Osteoblast (primary cell): ENCODE data around the gene HSD17B8. TPM values are rescaled to one million over a fixed set of nuclear protein-coding genes. Genes with fewer than 3 reads are reported as not detected.

Experiments used
- DNase-seq: peaks from one replicate; pipeline ENCODE4 v3.0.0; 2011; ENCODE audit warnings: low spot score, mixed read lengths; ENCODE audit not compliant: insufficient read length; ENCODE audit errors: missing footprints
- H2AFZ ChIP-seq: 2 replicates; pipeline ENCODE4 v1.6.0; 2011; ENCODE audit warnings: mild to moderate bottlenecking, low read length
- H3K27ac ChIP-seq: 2 replicates; pipeline ENCODE4 v1.5.1; 2011; ENCODE audit warnings: mild to moderate bottlenecking, low read depth, low read length, moderate library complexity
- H3K27me3 ChIP-seq: 2 replicates; pipeline ENCODE4 v1.6.0; 2012; ENCODE audit warnings: mild to moderate bottlenecking, control low read depth, inconsistent platforms, low read length, moderate library complexity; ENCODE audit not compliant: insufficient read depth
- H3K36me3 ChIP-seq: 2 replicates; pipeline ENCODE4 v1.5.1; 2011; ENCODE audit warnings: mild to moderate bottlenecking, low read length, control low read depth, moderate library complexity; ENCODE audit not compliant: insufficient read depth
- H3K4me1 ChIP-seq: 2 replicates; pipeline ENCODE4 v1.5.1; 2011; ENCODE audit warnings: mild to moderate bottlenecking, low read length, control low read depth, moderate library complexity; ENCODE audit not compliant: insufficient read depth
- H3K4me2 ChIP-seq: 2 replicates; pipeline ENCODE4 v1.6.0; 2011; ENCODE audit warnings: mild to moderate bottlenecking, low read length; ENCODE audit not compliant: insufficient read depth
- H3K4me3 ChIP-seq: fragments of 200-600 bp; sonication (generic); 3 replicates; pipeline ENCODE4 v1.5.1; 2012; ENCODE audit warnings: mild to moderate bottlenecking, low read length, inconsistent platforms; ENCODE audit not compliant: insufficient read depth
- H3K79me2 ChIP-seq: 2 replicates; pipeline ENCODE4 v1.6.0; 2012; ENCODE audit warnings: mild to moderate bottlenecking, low read length, control low read depth, inconsistent platforms; ENCODE audit not compliant: insufficient read depth
- H3K9me3 ChIP-seq: 2 replicates; pipeline ENCODE4 v1.5.1; 2011; ENCODE audit warnings: low read depth, low read length, control low read depth
- H4K20me1 ChIP-seq: 2 replicates; pipeline ENCODE4 v1.6.0; 2012; ENCODE audit warnings: mild to moderate bottlenecking, low read length, control low read depth; ENCODE audit not compliant: insufficient read depth
- total RNA-seq: library from RNA; depleted of rRNA; stranded (reverse); fragments of >200 nt; gene quantifications from 2 replicates; pipeline ENCODE4 v1.2.3, GENCODE V29; 2012
- TF ChIP-seq, protein P1 (sequence below): IDR thresholded peaks from 2 replicates; pipeline ENCODE4 v1.5.1; 2011; ENCODE audit warnings: mild to moderate bottlenecking, low read depth, low read length, moderate library complexity; ENCODE audit errors: extremely low read depth

HSD17B8 gene
- total RNA-seq, 1 donor, result 3.3 TPM

DNA sequence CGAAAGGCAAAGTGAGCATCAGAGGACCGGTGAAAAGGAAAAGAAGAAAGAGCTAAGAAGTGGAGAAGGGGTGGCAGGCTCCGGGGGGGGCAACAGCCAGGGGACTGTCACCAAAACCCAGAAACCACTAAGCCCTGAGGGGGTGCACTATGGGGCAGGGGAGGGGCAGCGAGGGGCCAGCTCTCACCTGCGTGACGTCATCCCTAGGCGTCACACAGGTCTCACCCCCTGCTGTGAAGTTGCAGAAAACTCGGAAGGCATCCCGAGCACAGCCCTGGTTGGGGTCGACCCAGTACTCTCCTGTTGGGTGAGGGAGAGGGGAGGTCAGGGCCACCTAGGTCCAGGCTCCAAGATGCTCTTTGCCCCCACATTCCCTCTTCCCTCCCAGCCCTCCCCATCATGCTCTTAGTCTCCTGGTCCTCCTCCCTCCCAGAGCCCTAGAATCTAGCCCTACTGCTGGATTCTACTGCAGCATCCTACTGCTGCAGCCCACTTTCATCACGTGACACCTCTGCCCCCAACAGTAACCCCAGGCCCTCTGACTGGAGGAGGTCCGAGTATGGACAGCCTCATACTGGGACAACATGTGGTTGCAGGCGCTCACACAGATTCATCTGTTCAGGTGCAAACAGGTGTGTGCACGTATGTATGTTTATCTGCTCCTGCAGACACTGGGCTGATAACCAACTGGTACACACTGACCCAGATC is 39.6 kb upstream of the HSD17B8 start:
- no peak overlapping the region for H2AFZ ChIP-seq
- peak; percentile 74 for DNase-seq
- no peaks in the 10 kb centered on the region for H3K9me3 ChIP-seq
- no peak overlapping the region for H3K4me3 ChIP-seq
- TF ChIP-seq, protein P1, sequence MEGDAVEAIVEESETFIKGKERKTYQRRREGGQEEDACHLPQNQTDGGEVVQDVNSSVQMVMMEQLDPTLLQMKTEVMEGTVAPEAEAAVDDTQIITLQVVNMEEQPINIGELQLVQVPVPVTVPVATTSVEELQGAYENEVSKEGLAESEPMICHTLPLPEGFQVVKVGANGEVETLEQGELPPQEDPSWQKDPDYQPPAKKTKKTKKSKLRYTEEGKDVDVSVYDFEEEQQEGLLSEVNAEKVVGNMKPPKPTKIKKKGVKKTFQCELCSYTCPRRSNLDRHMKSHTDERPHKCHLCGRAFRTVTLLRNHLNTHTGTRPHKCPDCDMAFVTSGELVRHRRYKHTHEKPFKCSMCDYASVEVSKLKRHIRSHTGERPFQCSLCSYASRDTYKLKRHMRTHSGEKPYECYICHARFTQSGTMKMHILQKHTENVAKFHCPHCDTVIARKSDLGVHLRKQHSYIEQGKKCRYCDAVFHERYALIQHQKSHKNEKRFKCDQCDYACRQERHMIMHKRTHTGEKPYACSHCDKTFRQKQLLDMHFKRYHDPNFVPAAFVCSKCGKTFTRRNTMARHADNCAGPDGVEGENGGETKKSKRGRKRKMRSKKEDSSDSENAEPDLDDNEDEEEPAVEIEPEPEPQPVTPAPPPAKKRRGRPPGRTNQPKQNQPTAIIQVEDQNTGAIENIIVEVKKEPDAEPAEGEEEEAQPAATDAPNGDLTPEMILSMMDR, result no peak
- no peaks in the 10 kb centered on the region for H4K20me1 ChIP-seq
- H3K4me2 ChIP-seq, result no peak overlapping the region
- H3K79me2 ChIP-seq, result no peaks in the 10 kb centered on the region
- H3K27me3 ChIP-seq, result no peaks in the 10 kb centered on the region
- no peak overlapping the region for H3K27ac ChIP-seq
- H3K36me3 ChIP-seq, result no peaks in the 10 kb centered on the region
- H3K4me1 ChIP-seq, result peaks cover 20% of the 10 kb centered on the region

DNA sequence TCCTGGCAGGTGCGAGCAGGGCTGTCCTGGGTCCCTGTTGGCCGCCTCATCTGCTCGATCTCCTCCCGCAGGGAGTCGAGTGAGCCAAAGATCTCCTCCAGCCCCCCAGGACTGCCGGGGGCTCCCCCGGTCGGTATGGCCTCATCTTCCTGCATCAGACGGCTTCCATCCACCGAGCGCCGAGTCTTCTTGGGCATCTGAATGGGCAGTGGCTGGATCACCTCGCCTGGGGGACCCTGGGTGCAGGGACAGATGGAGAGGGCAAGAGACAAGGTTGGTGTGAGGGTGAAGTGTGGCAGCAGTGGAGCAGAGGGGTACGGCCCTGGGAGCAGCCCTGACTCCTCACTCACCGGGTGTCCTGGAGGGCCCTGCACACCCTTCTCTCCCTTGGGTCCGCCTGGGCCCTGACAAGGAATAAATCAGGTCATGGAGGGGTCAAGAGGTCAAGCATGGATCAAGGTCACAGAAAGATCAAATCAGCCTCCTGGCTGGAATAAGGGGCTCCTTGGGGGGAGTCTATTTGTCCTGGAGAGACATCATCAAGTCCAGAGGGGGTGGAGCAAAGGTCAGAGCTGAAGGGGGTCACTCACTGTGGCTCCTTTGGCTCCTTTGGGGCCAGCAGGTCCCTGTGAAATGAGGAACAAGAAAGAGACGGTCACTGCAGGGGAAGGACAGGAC is 38.7 kb upstream of the HSD17B8 start:
- DNase-seq, result peak; percentile 68
- no peak overlapping the region for H3K4me2 ChIP-seq
- no peak overlapping the region for H3K4me3 ChIP-seq
- no peak overlapping the region for H2AFZ ChIP-seq
- no peaks in the 10 kb centered on the region for H3K79me2 ChIP-seq
- no peaks in the 10 kb centered on the region for H3K27me3 ChIP-seq
- no peaks in the 10 kb centered on the region for H4K20me1 ChIP-seq
- H3K27ac ChIP-seq, result no peak overlapping the region
- no peaks in the 10 kb centered on the region for H3K9me3 ChIP-seq
- peaks cover 17% of the 10 kb centered on the region for H3K4me1 ChIP-seq
- no peaks in the 10 kb centered on the region for H3K36me3 ChIP-seq
- TF ChIP-seq, protein P1, result no peak

DNA sequence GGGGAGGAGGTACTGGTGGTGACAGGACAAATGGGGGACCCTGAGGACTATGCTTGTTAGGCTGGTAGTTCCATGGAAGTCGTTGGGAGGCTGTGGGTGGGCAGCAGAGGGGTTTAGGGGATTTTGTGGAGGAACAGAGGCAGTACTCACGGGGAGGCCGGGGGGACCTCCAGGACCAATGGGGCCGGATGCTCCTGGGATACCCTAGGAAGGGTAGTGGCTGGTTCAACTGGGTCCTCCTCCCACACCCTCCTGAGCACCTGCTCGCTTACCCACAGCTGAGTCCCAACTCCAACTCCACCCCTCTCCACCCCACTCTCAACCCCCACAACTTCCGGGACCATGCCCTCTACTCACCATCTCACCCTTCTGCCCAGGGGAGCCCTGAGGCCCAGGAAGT is 38.1 kb upstream of the HSD17B8 start:
- no peak overlapping the region for H3K4me3 ChIP-seq
- no peaks in the 10 kb centered on the region for H3K79me2 ChIP-seq
- TF ChIP-seq, protein P1, result no peak
- no peaks in the 10 kb centered on the region for H3K9me3 ChIP-seq
- no peak overlapping the region for H2AFZ ChIP-seq
- H3K27me3 ChIP-seq, result no peaks in the 10 kb centered on the region
- H3K27ac ChIP-seq, result no peak overlapping the region
- no peak overlapping the region for H3K4me2 ChIP-seq
- peak; percentile 37 for DNase-seq
- H4K20me1 ChIP-seq, result no peaks in the 10 kb centered on the region
- H3K36me3 ChIP-seq, result no peaks in the 10 kb centered on the region
- peaks cover 10% of the 10 kb centered on the region for H3K4me1 ChIP-seq

DNA sequence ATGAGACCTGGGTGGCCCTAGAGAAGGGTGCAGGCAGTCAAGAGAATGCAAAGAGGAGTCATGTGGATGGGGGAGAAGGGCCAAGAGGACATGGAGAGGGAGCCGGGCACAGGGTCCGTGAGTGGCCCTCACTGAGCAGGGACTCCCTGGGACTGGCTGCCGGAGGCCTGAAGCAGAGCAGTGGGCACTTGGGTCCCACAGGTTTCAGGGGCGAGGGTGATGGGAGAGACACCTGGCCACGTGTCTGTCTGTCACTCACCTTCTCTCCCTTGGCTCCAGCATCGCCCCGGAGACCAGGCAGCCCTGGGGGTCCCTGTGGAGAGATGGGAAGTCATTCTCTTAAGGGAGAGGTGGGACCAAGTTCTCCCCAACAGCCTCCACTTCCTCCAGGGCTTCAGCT is 37.6 kb upstream of the HSD17B8 start:
- Histone ChIP-seq H3K79me2 (no peaks in the 10 kb centered on the region), H4K20me1 (no peaks in the 10 kb centered on the region), H3K4me3 (no peak overlapping the region), H3K9me3 (no peaks in the 10 kb centered on the region), H3K27ac (no peak overlapping the region), H3K4me2 (no peak overlapping the region), H3K36me3 (no peaks in the 10 kb centered on the region), H3K4me1 (peaks cover 6% of the 10 kb centered on the region), H3K27me3 (no peaks in the 10 kb centered on the region), H2AFZ (no peak overlapping the region)
- TF ChIP-seq, protein P1, result no peak
- DNase-seq, result peak; percentile 55
